Measurements from ENCODE around the gene DENND1A. TPM values are rescaled to one million over a fixed set of nuclear protein-coding genes. Genes with fewer than 3 reads are reported as not detected.

The DENND1A gene
- polyA plus RNA-seq, 2 of the 4 experiments (the other 2 are of a cell fraction), result 15.1 to 21.9 TPM

DNA sequence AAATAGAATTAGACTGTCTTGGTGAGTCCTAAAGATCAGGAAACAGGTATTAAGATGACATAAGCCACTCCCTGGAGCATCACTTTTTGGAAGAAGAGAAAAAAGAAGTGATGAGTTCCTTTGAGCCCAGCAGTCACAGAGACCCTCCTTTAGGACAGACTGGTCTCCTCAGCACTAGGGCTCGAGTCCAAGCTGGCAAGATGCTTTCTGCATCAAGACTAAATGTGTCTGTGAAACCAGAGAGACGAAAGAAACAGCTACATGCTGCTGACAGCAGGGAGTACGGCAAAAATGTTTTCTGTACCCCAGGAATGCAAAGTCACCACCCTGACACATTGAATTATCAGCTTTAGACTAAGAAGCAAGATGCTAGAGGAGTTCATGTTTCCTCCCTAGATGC lies 389.5 kb downstream of the DENND1A start:
- ATAC-seq, result no peak
- FAIRE-seq, result no peak
- H3K4me2 ChIP-seq, result no peak overlapping the region
- H3K9me3 ChIP-seq, result no peaks in the 10 kb centered on the region
- TF ChIP-seq ZFP36 (IDR thresholded peaks at IDR 0.05; ENCODE audit: borderline replicate concordance, partially characterized antibody) (no peak), RCOR1 (IDR thresholded peaks at IDR 0.05; ENCODE audit: low read depth, low read length) (no peak), HOXB13 (CRISPR knock-in tag; IDR thresholded peaks at IDR 0.05; ENCODE audit: low read depth) (no peak), CHD4 (IDR thresholded peaks at IDR 0.05; ENCODE audit: borderline replicate concordance) (no peak), RARB (CRISPR knock-in tag; IDR thresholded peaks at IDR 0.05) (no peak), HOXA7 (CRISPR knock-in tag; IDR thresholded peaks at IDR 0.05) (no peak), MAZ (IDR thresholded peaks at IDR 0.05; ENCODE audit: borderline replicate concordance, low read depth, low read length) (no peak), NR3C1 (IDR thresholded peaks at IDR 0.05) (no peak), SMC3 (IDR thresholded peaks at IDR 0.05) (no peak), JUNB (IDR thresholded peaks at IDR 0.05) (no peak), FOSB (CRISPR knock-in tag; IDR thresholded peaks at IDR 0.05) (no peak), EP300 (IDR thresholded peaks at IDR 0.05) (no peak), HOXB5 (CRISPR knock-in tag; IDR thresholded peaks at IDR 0.05) (no peak), EHF (CRISPR knock-in tag; IDR thresholded peaks at IDR 0.05) (no peak), CEBPB (IDR thresholded peaks at IDR 0.05) (no peak), PHF8 (IDR thresholded peaks at IDR 0.05; ENCODE audit: borderline replicate concordance, low read depth) (no peak), NFE2L2 (conservative IDR thresholded peaks at IDR 0.05; ENCODE audit: low read length) (no peak), FOXS1 (CRISPR knock-in tag; IDR thresholded peaks at IDR 0.05) (no peak), NPAS2 (CRISPR knock-in tag; IDR thresholded peaks at IDR 0.05; ENCODE audit: borderline replicate concordance) (no peak)
- TF ChIP-seq, protein P1, sequence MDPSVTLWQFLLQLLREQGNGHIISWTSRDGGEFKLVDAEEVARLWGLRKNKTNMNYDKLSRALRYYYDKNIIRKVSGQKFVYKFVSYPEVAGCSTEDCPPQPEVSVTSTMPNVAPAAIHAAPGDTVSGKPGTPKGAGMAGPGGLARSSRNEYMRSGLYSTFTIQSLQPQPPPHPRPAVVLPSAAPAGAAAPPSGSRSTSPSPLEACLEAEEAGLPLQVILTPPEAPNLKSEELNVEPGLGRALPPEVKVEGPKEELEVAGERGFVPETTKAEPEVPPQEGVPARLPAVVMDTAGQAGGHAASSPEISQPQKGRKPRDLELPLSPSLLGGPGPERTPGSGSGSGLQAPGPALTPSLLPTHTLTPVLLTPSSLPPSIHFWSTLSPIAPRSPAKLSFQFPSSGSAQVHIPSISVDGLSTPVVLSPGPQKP (IDR thresholded peaks at IDR 0.05; ENCODE audit: low read depth, low read length), result no peak
- WGBS (ENCODE audit: missing lambda C conversion rate), result 90% methylated on average over 3 of the region's 3 CpGs
- no peaks in the 10 kb centered on the region for H3K4me1 ChIP-seq
- no peak overlapping the region for H3K27ac ChIP-seq
- no peak for DNase-seq (ENCODE audit: low read depth in 1 of 2, low spot score in 1 of 2)
- ChIA-PET CTCF (interaction anchor here (1.0 to 14.5 kb wide), 2 partner anchors 28 to 500 kb away, joined by 3 to 160 read pairs; no protein-coding TSS in a partner anchor), POLR2A (no interaction called here)
- no peak overlapping the region for H3K4me3 ChIP-seq

DNA sequence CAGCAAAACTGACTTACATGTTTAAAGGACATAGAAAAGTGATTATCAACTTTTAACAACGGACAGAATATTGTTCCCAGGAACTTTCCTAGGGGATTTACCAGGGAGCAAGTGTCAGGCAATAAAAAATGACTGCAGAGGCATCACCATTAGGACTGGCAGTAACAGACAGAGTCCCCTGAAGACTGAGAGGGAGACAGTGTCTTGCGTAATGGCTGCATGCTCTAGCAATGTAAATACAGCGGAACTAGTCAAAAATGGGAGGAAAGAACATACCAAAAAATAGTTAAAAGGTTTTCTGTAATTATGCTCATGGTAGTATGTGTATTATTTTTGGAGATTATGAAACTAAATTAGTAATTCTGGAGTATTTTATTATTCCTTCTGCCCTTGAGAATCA lies 392.1 kb downstream of the DENND1A start:
- FAIRE-seq (no peak), ATAC-seq (no peak), DNase-seq (ENCODE audit: low read depth in 1 of 2, low spot score in 1 of 2) (no peak)
- H3K4me1 ChIP-seq, result no peaks in the 10 kb centered on the region
- H3K4me3 ChIP-seq, result no peak overlapping the region
- WGBS (ENCODE audit: missing lambda C conversion rate), result 81% methylated on average over 3 of the region's 3 CpGs
- TF ChIP-seq CEBPB (IDR thresholded peaks at IDR 0.05) (0 out of 4 replicates have a peak, but pooled peaks have one; percentile 8 to 30), MAZ (IDR thresholded peaks at IDR 0.05; ENCODE audit: borderline replicate concordance, low read depth, low read length) (no peak)
- ChIA-PET CTCF (no interaction called here), POLR2A (no interaction called here)
- no peak overlapping the region for H3K4me2 ChIP-seq
- no peak overlapping the region for H3K27ac ChIP-seq
- H3K9me3 ChIP-seq, result no peaks in the 10 kb centered on the region

GRCh38 chr9:123536455-123536868 lies 393.5 kb downstream of the DENND1A start:
- POLR2A ChIA-PET, result no interaction called here
- CTCF ChIA-PET, result interaction anchor here (0.8 to 1.9 kb wide), 4 partner anchors 8 to 504 kb away, joined by 3 to 9 read pairs (median 4); no protein-coding TSS in a partner anchor
- no peak overlapping the region for H3K27ac ChIP-seq
- H3K4me1 ChIP-seq, result no peaks in the 10 kb centered on the region
- DNase-seq (ENCODE audit: low read depth in 1 of 2, low spot score in 1 of 2), result no peak
- no peak for ATAC-seq
- H3K4me2 ChIP-seq, result no peak overlapping the region
- WGBS (ENCODE audit: missing lambda C conversion rate), result 91% methylated on average over 6 of the region's 6 CpGs
- no peaks in the 10 kb centered on the region for H3K9me3 ChIP-seq
- no peak overlapping the region for H3K4me3 ChIP-seq
- no peak for FAIRE-seq
- TF ChIP-seq HOXB5 (CRISPR knock-in tag; IDR thresholded peaks at IDR 0.05) (no peak), RARB (CRISPR knock-in tag; IDR thresholded peaks at IDR 0.05) (no peak), CBX2 (IDR thresholded peaks at IDR 0.05; ENCODE audit: borderline replicate concordance, low read depth) (no peak), SREBF2 (IDR thresholded peaks at IDR 0.05) (no peak), KDM5A (IDR thresholded peaks at IDR 0.05) (no peak), TP53 (CRISPR knock-in tag; IDR thresholded peaks at IDR 0.05) (no peak), KDM1A (IDR thresholded peaks at IDR 0.05; ENCODE audit: low read depth) (no peak), ZFP36 (IDR thresholded peaks at IDR 0.05; ENCODE audit: borderline replicate concordance, partially characterized antibody) (no peak), ESRRA (IDR thresholded peaks at IDR 0.05; ENCODE audit: borderline replicate concordance, low read length) (no peak), EHMT2 (IDR thresholded peaks at IDR 0.05; ENCODE audit: low read depth) (no peak), GATA3 (IDR thresholded peaks at IDR 0.05; ENCODE audit: borderline replicate concordance) (no peak), PHF8 (IDR thresholded peaks at IDR 0.05; ENCODE audit: borderline replicate concordance, low read depth) (no peak), REST (IDR thresholded peaks at IDR 0.05) (no peak), EP300 (IDR thresholded peaks at IDR 0.05) (no peak), HDAC2 (IDR thresholded peaks at IDR 0.05) (no peak)
- TF ChIP-seq, protein P2, sequence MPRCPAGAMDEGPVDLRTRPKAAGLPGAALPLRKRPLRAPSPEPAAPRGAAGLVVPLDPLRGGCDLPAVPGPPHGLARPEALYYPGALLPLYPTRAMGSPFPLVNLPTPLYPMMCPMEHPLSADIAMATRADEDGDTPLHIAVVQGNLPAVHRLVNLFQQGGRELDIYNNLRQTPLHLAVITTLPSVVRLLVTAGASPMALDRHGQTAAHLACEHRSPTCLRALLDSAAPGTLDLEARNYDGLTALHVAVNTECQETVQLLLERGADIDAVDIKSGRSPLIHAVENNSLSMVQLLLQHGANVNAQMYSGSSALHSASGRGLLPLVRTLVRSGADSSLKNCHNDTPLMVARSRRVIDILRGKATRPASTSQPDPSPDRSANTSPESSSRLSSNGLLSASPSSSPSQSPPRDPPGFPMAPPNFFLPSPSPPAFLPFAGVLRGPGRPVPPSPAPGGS (IDR thresholded peaks at IDR 0.05), result no peak
